Esophagus muscularis mucosa (tissue), 4 donors: ENCODE measurements around the gene UGT1A7. TPM values are rescaled to one million over a fixed set of nuclear protein-coding genes. Genes with fewer than 3 reads are reported as not detected.
"Not testable (repeated sequence)": the region's sequence is repeated elsewhere in the genome, so short reads cannot be mapped to it uniquely, and the experiment has no call there.

Source experiments
- DNase-seq: peaks from one replicate; pipeline ENCODE4 v3.0.0-alpha.2; 2017; ENCODE audit errors: extremely low spot score
- H3K27ac ChIP-seq, 4 donors: fragments of 200-600 bp; sonication (generic); replicated peaks in 1 of 4; 1 replicate in 3 of 4; 2 replicates in 1 of 4; pipeline ENCODE4 v1.5.1; 2016 to 2019; ENCODE audit warnings: mild to moderate bottlenecking in 1 of 4
- H3K27me3 ChIP-seq, 4 donors: fragments of 200-600 bp; sonication (generic); one replicate each; pipeline versions ENCODE4 v1.5.1 to v1.6.0; 2016 to 2019
- H3K36me3 ChIP-seq, 4 donors: fragments of 200-600 bp; sonication (generic); one replicate each; pipeline ENCODE4 v1.5.1; 2016 to 2019
- H3K4me1 ChIP-seq, 4 donors: fragments of 200-600 bp; sonication (generic); one replicate each; pipeline ENCODE4 v1.5.1; 2016 to 2019
- H3K4me3 ChIP-seq, 4 donors: fragments of 200-600 bp; sonication (generic); 1 replicate in 2 of 4; 2 replicates in 2 of 4; pipeline ENCODE4 v1.5.1; 2016 to 2019; ENCODE audit warnings: mild to moderate bottlenecking in 4 of 4, moderate library complexity in 1 of 4
- H3K9me3 ChIP-seq, 4 donors: fragments of 200-600 bp; sonication (generic); 1 replicate in 3 of 4; 2 replicates in 1 of 4; pipeline ENCODE4 v1.5.1; 2016 to 2019
- EP300 ChIP-seq: sonication (generic); formaldehyde crosslinking; IDR thresholded peaks from one replicate; pipeline ENCODE4 v1.6.1; 2017; ENCODE audit warnings: antibody characterized with exemption
- POLR2A ChIP-seq: fragments of 450-650 bp; IDR thresholded peaks from one replicate; pipeline ENCODE4 v1.6.1; 2017; ENCODE audit warnings: antibody characterized with exemption, moderate library complexity, mild to moderate bottlenecking, low read depth
- POLR2AphosphoS5 ChIP-seq, 2 donors: sonication (generic); formaldehyde crosslinking; IDR thresholded peaks; one replicate each; pipeline ENCODE4 v1.6.1; 2017; ENCODE audit warnings: antibody characterized with exemption in 2 of 2
- WGBS: methylation state at CpG from one replicate; pipeline ENCODE4 v1.1.5; 2018; 5-methylcytosine and 5-hydroxymethylcytosine counted together
- intact Hi-C: fragments of 100-400 bp; cut with DNase I; formaldehyde crosslinking; loops from one replicate; pipeline ENCODE4 v1.15.1; 2023
- total RNA-seq, 4 donors: library from RNA; depleted of rRNA; stranded (reverse); fragments of >200 nt; gene quantifications; one replicate each; pipeline versions ENCODE4 v1.1.0 to v1.2.1, GENCODE V29; 2016
- TF ChIP-seq, protein P1 (sequence below), 3 experiments: fragments of 200-600 bp in 2 of 3; fragments of 450-650 bp in 1 of 3; sonication (generic) in 2 of 3; IDR thresholded peaks; one replicate each; pipeline ENCODE4 v1.5.1; 2017 to 2019; ENCODE audit warnings: antibody characterized with exemption in 3 of 3, mild to moderate bottlenecking in 2 of 3, moderate library complexity in 1 of 3

The UGT1A7 gene
- total RNA-seq, 4 donors from 2014 or later, result 0.42 TPM; not detected in 3

DNA sequence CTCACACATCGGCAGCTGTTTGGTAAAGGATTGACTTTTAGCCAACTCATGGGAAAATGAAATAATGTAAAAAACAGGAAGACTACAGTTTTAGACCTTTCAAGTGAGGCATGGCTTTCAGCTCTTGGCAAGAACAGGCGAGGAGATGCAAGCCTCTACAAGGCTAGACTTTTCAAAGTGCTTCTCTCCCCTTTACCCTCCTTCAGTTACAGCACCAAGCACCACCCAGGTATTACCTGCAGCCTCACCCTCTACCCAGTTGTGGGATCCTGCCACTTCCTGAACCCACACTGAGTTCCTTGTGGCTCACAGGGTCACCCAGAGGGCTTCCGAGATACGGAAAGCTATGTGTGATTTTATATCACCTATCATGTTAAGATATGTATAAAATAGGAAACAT is 30.7 kb upstream of the UGT1A7 start:
- TF ChIP-seq POLR2A (no peak), POLR2AphosphoS5 (IDR thresholded peaks at IDR 0.05) (no peak), EP300 (no peak)
- TF ChIP-seq, protein P1, sequence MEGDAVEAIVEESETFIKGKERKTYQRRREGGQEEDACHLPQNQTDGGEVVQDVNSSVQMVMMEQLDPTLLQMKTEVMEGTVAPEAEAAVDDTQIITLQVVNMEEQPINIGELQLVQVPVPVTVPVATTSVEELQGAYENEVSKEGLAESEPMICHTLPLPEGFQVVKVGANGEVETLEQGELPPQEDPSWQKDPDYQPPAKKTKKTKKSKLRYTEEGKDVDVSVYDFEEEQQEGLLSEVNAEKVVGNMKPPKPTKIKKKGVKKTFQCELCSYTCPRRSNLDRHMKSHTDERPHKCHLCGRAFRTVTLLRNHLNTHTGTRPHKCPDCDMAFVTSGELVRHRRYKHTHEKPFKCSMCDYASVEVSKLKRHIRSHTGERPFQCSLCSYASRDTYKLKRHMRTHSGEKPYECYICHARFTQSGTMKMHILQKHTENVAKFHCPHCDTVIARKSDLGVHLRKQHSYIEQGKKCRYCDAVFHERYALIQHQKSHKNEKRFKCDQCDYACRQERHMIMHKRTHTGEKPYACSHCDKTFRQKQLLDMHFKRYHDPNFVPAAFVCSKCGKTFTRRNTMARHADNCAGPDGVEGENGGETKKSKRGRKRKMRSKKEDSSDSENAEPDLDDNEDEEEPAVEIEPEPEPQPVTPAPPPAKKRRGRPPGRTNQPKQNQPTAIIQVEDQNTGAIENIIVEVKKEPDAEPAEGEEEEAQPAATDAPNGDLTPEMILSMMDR (IDR thresholded peaks at IDR 0.05), result no peak
- peaks cover 0 to 11% (median 0%) of the 10 kb centered on the region in 4 donors for H3K27me3 ChIP-seq
- no peaks in the 10 kb centered on the region for H3K36me3 ChIP-seq
- intact Hi-C loops, result no loop called here
- H3K27ac ChIP-seq, result no peak overlapping the region
- H3K4me3 ChIP-seq, result no peak overlapping the region
- H3K4me1 ChIP-seq, result no peaks in the 10 kb centered on the region
- WGBS, result 82% methylated on average over 4 of the region's 4 CpGs
- no peaks in the 10 kb centered on the region for H3K9me3 ChIP-seq
- no peak for DNase-seq

DNA sequence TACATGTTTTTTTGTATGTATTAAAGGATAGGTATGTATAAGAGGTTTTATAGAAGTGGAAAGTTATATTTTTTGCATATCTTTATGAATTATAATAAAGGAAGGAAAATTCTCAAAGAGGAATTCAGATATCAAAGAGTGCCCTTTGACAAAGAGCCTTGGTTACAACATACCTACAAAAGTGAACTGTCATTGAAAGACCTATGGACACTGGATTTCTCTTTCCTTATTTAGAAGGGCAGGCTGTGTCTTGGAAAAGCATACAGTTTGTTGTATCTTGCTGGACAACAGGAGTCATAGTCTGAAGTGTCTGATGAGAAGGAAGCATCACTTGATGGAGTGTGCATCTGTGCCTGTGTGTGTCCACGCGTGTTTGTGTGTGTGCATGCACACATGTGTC is 30.3 kb upstream of the UGT1A7 start:
- intact Hi-C loops, result no loop called here
- Histone ChIP-seq H3K4me1 (no peaks in the 10 kb centered on the region), H3K27me3 (peaks cover 0 to 11% (median 0%) of the 10 kb centered on the region in 4 donors), H3K9me3 (no peaks in the 10 kb centered on the region), H3K4me3 (no peak overlapping the region), H3K27ac (no peak overlapping the region), H3K36me3 (no peaks in the 10 kb centered on the region)
- TF ChIP-seq EP300 (no peak), POLR2AphosphoS5 (IDR thresholded peaks at IDR 0.05) (no peak), POLR2A (no peak)
- TF ChIP-seq, protein P1 (IDR thresholded peaks at IDR 0.05), result no peak
- 87% methylated on average over 2 of the region's 2 CpGs for WGBS
- no peak for DNase-seq

DNA sequence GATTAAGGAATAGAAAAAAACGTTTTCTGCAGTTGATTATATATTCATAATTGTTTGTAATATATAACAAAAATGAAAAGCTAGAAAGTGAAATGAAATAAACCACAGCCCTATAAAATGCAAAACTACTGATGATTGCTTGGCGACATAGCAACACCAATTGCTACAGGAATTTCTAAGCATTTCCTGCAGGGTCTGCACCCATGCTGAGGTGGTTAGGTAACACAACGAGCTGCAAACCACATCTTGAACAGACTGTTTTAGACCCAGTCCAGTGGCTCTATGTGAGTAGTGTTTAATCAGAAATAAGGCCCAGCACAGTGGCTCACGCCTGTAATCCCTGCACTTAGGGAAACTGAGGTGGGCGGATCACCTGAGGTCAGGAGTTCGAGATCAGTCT is 27.2 kb upstream of the UGT1A7 start:
- Histone ChIP-seq H3K4me1 (no peaks in the 10 kb centered on the region), H3K9me3 (no peaks in the 10 kb centered on the region), H3K27ac (no peak overlapping the region), H3K36me3 (no peaks in the 10 kb centered on the region), H3K27me3 (peaks cover 0 to 11% (median 0%) of the 10 kb centered on the region in 4 donors), H3K4me3 (no peak overlapping the region)
- TF ChIP-seq EP300, result no peak
- TF ChIP-seq, protein P1 (IDR thresholded peaks at IDR 0.05), result no peak
- TF ChIP-seq POLR2A, result no peak
- TF ChIP-seq POLR2AphosphoS5 (IDR thresholded peaks at IDR 0.05), result no peak
- intact Hi-C loops, result no loop called here
- DNase-seq, result no peak
- WGBS, result 74% methylated on average over 6 of the region's 6 CpGs

DNA sequence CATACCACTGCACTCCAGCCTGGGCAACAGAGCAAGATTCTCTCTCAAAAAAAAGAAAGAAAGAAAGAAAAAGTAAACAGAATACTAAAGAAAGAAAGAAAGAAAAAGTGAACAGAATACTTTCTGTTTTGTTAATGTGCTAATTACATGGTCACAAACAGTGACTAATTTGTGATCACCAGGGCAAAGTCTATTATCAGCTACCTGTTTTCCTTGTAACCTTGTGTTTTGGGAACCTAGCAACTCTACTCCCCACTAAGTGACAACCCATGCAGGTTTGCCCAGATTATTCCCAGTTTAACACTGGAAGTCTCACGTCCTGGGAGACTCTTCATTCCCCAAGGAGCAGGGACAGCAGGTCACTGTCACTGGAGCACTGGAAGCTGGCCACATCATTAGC is 26.7 kb upstream of the UGT1A7 start:
- intact Hi-C loops, result no loop called here
- Histone ChIP-seq H3K27ac (no peak overlapping the region), H3K27me3 (peaks cover 0 to 8% (median 0%) of the 10 kb centered on the region in 4 donors), H3K36me3 (no peaks in the 10 kb centered on the region), H3K9me3 (no peaks in the 10 kb centered on the region), H3K4me3 (no peak overlapping the region), H3K4me1 (no peaks in the 10 kb centered on the region)
- 29% methylated on average over 1 of the region's 1 CpG for WGBS
- TF ChIP-seq POLR2AphosphoS5 (IDR thresholded peaks at IDR 0.05) (no peak), EP300 (no peak), POLR2A (no peak)
- TF ChIP-seq, protein P1 (IDR thresholded peaks at IDR 0.05), result no peak
- DNase-seq, result no peak

DNA sequence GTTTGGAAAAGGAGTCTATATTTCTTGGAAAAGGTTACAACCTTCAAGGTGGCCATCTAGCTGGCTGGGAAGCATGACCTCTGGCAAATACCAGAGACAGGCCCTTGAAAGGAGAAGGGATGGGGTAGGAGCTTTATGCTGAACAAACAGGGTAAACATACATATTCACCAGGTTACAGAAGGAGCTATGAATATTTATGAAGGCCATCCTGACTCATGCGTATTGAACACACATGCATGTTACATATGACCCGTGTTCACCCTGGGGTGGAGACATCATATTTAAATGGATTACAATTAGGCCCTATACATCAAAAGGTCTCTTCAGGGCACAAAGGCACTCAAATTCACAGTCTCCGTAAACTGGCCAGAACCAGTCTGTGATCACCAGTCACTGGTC is 25.8 kb upstream of the UGT1A7 start:
- H3K9me3 ChIP-seq, H3K27me3 ChIP-seq, DNase-seq, intact Hi-C loops, H3K4me3 ChIP-seq, H3K4me1 ChIP-seq, H3K36me3 ChIP-seq, H3K27ac ChIP-seq: not testable (repeated sequence)
- 93% methylated on average over 3 of the region's 3 CpGs for WGBS
